Astrocyte of the cerebellum (primary cell): Measurements from ENCODE around the gene CRYBG3.
"Not testable (repeated sequence)": the region's sequence is repeated elsewhere in the genome, so short reads cannot be mapped to it uniquely, and the experiment has no call there.

Source experiments
- DNase-seq: peaks from one replicate; pipeline ENCODE4 v3.0.0-alpha.2; 2011; ENCODE audit warnings: low read depth
- H3K4me3 ChIP-seq: 2 replicates; pipeline ENCODE4 v1.5.1; 2011; ENCODE audit warnings: mild to moderate bottlenecking, low read depth, low read length, moderate library complexity
- in situ Hi-C: cut with HindIII; loops from 2 replicates; pipeline ENCODE4 v1.10.0; 2017; ENCODE audit warnings: low sequenced_read_pairs
- TF ChIP-seq, protein P1 (sequence below): IDR thresholded peaks from 2 replicates; pipeline ENCODE4 v1.5.1; 2012; ENCODE audit warnings: low read length, low read depth, moderate library complexity, mild to moderate bottlenecking; ENCODE audit errors: missing control alignments

The CRYBG3 gene

DNA sequence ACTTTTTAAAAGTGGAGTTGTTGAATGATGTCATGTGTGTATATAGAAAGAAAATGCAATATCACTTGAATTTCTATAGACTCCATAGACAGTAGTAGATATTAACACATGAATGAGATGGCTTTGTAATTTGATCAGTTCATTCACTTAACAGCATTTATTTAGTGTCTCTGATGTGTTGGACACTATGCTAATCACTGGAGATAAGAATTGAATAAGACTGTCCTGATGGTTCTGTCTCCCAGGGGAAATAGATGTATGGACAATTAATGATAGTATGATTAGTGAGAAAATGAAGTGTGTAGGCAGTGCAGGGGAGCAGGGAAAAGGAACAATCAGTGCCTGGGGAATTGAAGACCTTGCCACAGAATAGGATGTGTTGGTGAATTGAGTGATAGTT is 77.5 kb downstream of the CRYBG3 start:
- no peak for DNase-seq
- H3K4me3 ChIP-seq: no peak overlapping the region
- TF ChIP-seq, protein P1, sequence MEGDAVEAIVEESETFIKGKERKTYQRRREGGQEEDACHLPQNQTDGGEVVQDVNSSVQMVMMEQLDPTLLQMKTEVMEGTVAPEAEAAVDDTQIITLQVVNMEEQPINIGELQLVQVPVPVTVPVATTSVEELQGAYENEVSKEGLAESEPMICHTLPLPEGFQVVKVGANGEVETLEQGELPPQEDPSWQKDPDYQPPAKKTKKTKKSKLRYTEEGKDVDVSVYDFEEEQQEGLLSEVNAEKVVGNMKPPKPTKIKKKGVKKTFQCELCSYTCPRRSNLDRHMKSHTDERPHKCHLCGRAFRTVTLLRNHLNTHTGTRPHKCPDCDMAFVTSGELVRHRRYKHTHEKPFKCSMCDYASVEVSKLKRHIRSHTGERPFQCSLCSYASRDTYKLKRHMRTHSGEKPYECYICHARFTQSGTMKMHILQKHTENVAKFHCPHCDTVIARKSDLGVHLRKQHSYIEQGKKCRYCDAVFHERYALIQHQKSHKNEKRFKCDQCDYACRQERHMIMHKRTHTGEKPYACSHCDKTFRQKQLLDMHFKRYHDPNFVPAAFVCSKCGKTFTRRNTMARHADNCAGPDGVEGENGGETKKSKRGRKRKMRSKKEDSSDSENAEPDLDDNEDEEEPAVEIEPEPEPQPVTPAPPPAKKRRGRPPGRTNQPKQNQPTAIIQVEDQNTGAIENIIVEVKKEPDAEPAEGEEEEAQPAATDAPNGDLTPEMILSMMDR: no peak
- in situ Hi-C loops: no loop called here

DNA sequence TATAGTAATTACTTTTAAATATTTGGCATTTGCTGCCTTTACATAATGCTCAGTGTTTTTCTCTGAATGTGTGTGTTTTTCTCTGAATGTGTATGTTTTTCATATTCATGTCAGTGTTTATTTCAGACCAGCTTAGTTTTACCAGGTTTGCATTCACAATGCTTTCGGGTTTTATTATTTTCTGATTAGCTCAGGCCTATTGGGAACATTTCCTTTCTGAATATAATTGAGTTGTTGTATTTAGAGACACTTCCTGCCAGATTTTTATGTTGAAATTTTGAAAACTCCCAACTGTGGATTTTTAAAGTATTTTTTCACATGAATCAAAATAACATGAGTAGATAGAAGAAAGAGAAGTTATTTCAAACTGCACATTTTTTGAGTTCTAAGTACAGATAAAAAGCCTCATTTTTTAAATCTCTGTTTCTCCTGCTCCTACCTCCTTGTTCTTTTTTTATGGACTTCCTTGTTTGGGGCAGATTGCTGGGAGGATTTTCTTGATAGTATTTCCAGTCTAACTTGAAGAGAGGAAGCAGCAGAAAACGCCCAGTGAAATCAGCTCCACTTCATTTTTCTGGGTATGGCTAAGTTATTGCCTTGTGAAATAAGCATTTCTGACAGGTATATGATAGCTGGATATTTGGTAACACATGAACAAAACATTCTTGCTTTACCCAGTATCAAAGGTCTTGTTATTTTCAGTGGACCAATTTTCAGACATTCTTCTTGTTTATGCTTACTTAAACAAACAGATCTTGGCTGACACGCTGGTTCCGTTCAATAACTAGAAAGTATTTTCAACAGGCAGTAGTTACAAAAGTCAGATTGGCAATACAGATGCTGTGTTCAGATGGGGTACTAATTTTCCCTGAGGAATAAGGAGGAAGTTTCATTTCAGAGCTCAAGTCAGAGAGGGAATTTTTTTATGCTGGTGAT is 79.8 kb downstream of the CRYBG3 start:
- DNase-seq: no peak
- in situ Hi-C loops: no loop called here
- no peak overlapping the region for H3K4me3 ChIP-seq
- TF ChIP-seq, protein P1: no peak

DNA sequence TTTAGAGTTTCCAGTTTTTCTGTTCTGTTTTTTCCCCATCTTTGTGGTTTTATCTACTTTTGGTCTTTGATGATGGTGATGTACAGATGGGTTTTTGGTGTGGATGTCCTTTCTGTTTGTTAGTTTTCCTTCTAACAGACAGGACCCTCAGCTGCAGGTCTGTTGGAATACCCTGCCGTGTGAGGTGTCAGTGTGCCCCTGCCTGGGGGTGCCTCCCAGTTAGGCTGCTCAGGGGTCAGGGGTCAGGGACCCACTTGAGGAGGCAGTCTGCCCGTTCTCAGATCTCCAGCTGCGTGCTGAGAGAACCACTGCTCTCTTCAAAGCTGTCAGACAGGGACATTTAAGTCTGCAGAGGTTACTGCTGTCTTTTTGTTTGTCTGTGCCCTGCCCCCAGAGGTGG is 88.0 kb downstream of the CRYBG3 start:
- in situ Hi-C loops, DNase-seq, H3K4me3 ChIP-seq: not testable (repeated sequence)

DNA sequence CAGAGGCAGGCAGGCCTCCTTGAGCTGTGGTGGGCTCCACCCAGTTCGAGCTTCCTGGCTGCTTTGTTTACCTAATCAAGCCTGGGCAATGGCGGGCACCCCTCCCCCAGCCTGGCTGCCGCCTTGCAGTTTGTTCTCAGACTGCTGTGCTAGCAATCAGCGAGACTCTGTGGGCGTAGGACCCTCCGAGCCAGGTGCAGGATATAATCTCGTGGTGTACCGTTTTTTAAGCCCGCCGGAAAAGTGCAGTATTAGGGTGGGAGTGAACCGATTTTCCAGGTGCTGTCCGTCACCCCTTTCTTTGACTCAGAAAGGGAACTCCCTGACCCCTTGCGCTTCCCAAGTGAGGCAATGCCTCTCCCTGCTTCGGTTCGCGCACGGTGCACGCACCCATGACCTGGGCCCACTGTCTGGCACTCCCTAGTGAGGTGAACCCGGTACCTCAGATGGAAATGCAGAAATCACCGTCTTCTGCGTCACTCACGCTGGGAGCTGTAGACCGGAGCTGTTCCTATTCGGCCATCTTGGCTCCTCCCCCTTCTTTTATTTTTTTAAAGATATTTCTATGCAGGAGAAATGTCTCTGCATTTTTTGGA is 88.5 kb downstream of the CRYBG3 start:
- DNase-seq, in situ Hi-C loops, H3K4me3 ChIP-seq: not testable (repeated sequence)

DNA sequence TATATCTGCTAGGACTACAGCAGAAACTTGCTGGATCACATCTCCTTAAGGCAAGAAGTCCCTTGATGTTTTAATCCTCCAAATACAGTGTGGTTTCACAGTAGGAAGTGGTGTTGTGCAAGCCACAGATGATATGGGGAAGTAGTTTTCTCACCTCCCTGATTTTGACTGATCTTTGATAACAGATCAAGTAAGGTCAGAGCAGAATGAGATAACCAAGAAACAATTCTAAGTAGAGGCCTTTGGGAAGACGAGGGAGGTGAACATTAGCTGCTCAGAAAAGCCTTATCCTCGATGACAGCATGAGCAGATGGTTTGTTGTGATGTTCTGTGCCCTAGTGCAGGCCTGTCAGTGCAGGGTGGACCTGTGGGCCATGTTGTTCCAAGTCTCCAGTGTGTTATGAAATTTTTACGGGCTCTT is 89.1 kb downstream of the CRYBG3 start:
- no peak for DNase-seq
- in situ Hi-C loops: no loop called here
- TF ChIP-seq, protein P1: no peak
- H3K4me3 ChIP-seq: no peak overlapping the region

DNA sequence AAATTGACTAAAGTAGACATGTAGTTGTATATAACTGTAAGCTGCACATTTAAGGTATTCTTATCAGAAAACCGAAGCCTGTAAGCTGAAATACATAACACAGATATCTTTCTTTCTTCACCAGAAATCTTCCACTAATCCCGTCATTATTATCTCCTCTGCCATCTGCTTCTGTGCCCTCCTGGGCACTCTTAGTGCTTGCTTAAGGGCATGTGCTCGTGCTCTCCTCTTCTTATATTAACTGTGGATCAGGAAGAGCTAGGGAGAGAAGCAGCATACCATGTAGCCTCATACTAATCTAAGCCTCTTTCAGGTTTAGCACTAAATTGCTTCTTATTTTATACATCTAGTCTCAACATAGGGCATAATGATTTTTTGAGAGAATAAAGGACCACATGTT is 89.6 kb downstream of the CRYBG3 start:
- in situ Hi-C loops: no loop called here
- DNase-seq: no peak
- TF ChIP-seq, protein P1: no peak
- H3K4me3 ChIP-seq: no peak overlapping the region

DNA sequence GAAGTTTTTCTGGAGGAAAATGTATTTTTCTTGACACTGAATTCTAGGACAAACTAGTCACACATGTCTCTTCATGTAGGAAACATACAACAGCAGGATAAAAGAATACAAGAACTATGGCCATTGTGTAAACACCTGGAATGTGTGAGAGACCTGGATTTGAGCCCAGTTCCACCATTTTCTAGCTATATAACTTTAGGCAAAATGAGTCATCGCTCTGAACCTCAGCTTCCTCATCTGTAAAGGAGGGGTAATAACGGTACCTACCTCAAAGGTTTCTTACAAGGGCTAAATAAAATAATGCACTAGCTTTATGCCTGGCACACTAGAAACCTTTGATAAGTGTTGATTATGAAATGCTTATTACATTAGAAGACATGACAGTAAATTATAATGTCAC is 92.6 kb downstream of the CRYBG3 start:
- DNase-seq: no peak
- in situ Hi-C loops: no loop called here
- TF ChIP-seq, protein P1: no peak
- no peak overlapping the region for H3K4me3 ChIP-seq
